H9 (cell line): Measurements from ENCODE around the gene CNNM3. TPM values are rescaled to one million over a fixed set of nuclear protein-coding genes. Genes with fewer than 3 reads are reported as not detected.

ENCODE experiments used
- DNase-seq: peaks from one replicate; pipeline ENCODE4 v3.0.0-alpha.2; 2017
- H2AFZ ChIP-seq: one replicate; pipeline ENCODE4 v1.6.1; 2013; ENCODE audit warnings: mild to moderate bottlenecking, low read length, control low read depth, moderate library complexity
- H2AK5ac ChIP-seq: 2 replicates; pipeline ENCODE4 v1.6.1; 2013; ENCODE audit warnings: low read length, control low read depth, mixed read lengths; ENCODE audit not compliant: insufficient read length
- H2BK120ac ChIP-seq: one replicate; pipeline ENCODE4 v1.6.1; 2013; ENCODE audit warnings: low read depth, mild to moderate bottlenecking, low read length, control low read depth, inconsistent platforms; ENCODE audit not compliant: poor library complexity, severe bottlenecking
- H2BK12ac ChIP-seq: 2 replicates; pipeline ENCODE4 v1.6.1; 2013; ENCODE audit warnings: low read length, control low read depth, mixed read lengths, low read depth; ENCODE audit not compliant: insufficient read length
- H2BK15ac ChIP-seq: 2 replicates; pipeline ENCODE4 v1.6.1; 2013; ENCODE audit warnings: low read depth, low read length, control low read depth
- H2BK20ac ChIP-seq: one replicate; pipeline ENCODE4 v1.6.1; 2013; ENCODE audit warnings: low read depth, mild to moderate bottlenecking, low read length, control low read depth, inconsistent platforms; ENCODE audit not compliant: poor library complexity, severe bottlenecking
- H2BK5ac ChIP-seq: 2 replicates; pipeline ENCODE4 v1.6.1; 2013; ENCODE audit warnings: low read length, control low read depth, mixed read lengths; ENCODE audit not compliant: insufficient read length
- H3K14ac ChIP-seq: 2 replicates; pipeline ENCODE4 v1.6.1; 2013; ENCODE audit warnings: low read length, control low read depth; ENCODE audit not compliant: insufficient read depth
- H3K18ac ChIP-seq: 2 replicates; pipeline ENCODE4 v1.6.1; 2013; ENCODE audit warnings: low read depth, mild to moderate bottlenecking, mixed read lengths, low read length, control low read depth; ENCODE audit not compliant: insufficient read length
- H3K23ac ChIP-seq: 2 replicates; pipeline ENCODE4 v1.6.1; 2013; ENCODE audit warnings: low read length, control low read depth, mixed read lengths, low read depth; ENCODE audit not compliant: insufficient read length
- H3K23me2 ChIP-seq: 2 replicates; pipeline ENCODE4 v1.6.1; 2013; ENCODE audit warnings: low read depth, mild to moderate bottlenecking, mixed read lengths, low read length, control low read depth; ENCODE audit not compliant: insufficient read length, poor library complexity, severe bottlenecking
- H3K27ac ChIP-seq: 2 replicates; pipeline ENCODE4 v1.5.1; 2013; ENCODE audit warnings: low read length, control low read depth, mixed read lengths, low read depth; ENCODE audit not compliant: insufficient read length
- H3K27me3 ChIP-seq: 2 replicates; pipeline ENCODE4 v1.6.1; 2013; ENCODE audit warnings: low read length, control low read depth, inconsistent platforms; ENCODE audit not compliant: insufficient read depth
- H3K4ac ChIP-seq: 2 replicates; pipeline ENCODE4 v1.6.1; 2013; ENCODE audit warnings: low read depth, mild to moderate bottlenecking, control low read depth, inconsistent platforms, low read length, moderate library complexity
- H3K4me1 ChIP-seq: 2 replicates; pipeline ENCODE4 v1.6.1; 2013; ENCODE audit warnings: low read length, control low read depth, inconsistent platforms; ENCODE audit not compliant: insufficient read depth
- H3K4me2 ChIP-seq: 2 replicates; pipeline ENCODE4 v1.6.1; 2013; ENCODE audit warnings: low read length, control low read depth, mixed read lengths; ENCODE audit not compliant: insufficient read length, insufficient read depth
- H3K56ac ChIP-seq: 2 replicates; pipeline ENCODE4 v1.6.1; 2013; ENCODE audit warnings: low read depth, mild to moderate bottlenecking, mixed read lengths, low read length, control low read depth; ENCODE audit not compliant: insufficient read length
- H3K79me1 ChIP-seq: 2 replicates; pipeline ENCODE4 v1.6.1; 2013; ENCODE audit warnings: low read depth, mild to moderate bottlenecking, moderate library complexity, low read length, control low read depth, inconsistent platforms; ENCODE audit not compliant: insufficient read depth, poor library complexity, severe bottlenecking
- H3K79me2 ChIP-seq: 2 replicates; pipeline ENCODE4 v1.6.1; 2013; ENCODE audit warnings: low read length, control low read depth, inconsistent platforms; ENCODE audit not compliant: insufficient read depth
- H3K9ac ChIP-seq: 2 replicates; pipeline ENCODE4 v1.6.1; 2013; ENCODE audit warnings: low read length, control low read depth, mixed read lengths; ENCODE audit not compliant: insufficient read length; ENCODE audit errors: extremely low read depth
- H3K9me3 ChIP-seq: one replicate; pipeline ENCODE4 v1.6.1; 2013; ENCODE audit warnings: low read depth, low read length, inconsistent platforms; ENCODE audit not compliant: control insufficient read depth
- H3T11ph ChIP-seq: one replicate; pipeline ENCODE4 v1.6.1; 2013; ENCODE audit warnings: mild to moderate bottlenecking, low read length, control low read depth, inconsistent platforms
- H4K20me1 ChIP-seq: one replicate; pipeline ENCODE4 v1.6.1; 2013; ENCODE audit not compliant: control insufficient read depth, insufficient read length, insufficient read depth
- H4K5ac ChIP-seq: 2 replicates; pipeline ENCODE4 v1.6.1; 2013; ENCODE audit warnings: low read depth, mild to moderate bottlenecking, mixed read lengths, low read length, control low read depth; ENCODE audit not compliant: insufficient read length
- H4K8ac ChIP-seq: replicated peaks from 2 replicates; pipeline ENCODE4 v1.6.1; 2013; ENCODE audit warnings: low read length, control low read depth, mixed read lengths, low read depth; ENCODE audit not compliant: insufficient read length
- H4K91ac ChIP-seq: 2 replicates; pipeline ENCODE4 v1.6.1; 2013; ENCODE audit warnings: low read depth, mild to moderate bottlenecking, moderate library complexity, mixed read lengths, low read length, control low read depth; ENCODE audit not compliant: insufficient read length
- H3K27ac Mint-ChIP-seq, 3 experiments: 2 replicates in 2 of 3; 3 replicates in 1 of 3; pipeline ENCODE4 v1.8.0; 2020 to 2021; ENCODE audit warnings: mixed read lengths in 3 of 3, mild to moderate bottlenecking in 1 of 3, moderate library complexity in 1 of 3
- H3K27me3 Mint-ChIP-seq: 2 replicates; pipeline ENCODE4 v1.8.0; 2021; ENCODE audit warnings: low read depth, mild to moderate bottlenecking, moderate library complexity, mixed read lengths
- H3K36me3 Mint-ChIP-seq, 3 experiments: 2 replicates in 2 of 3; 3 replicates in 1 of 3; pipeline ENCODE4 v1.8.0; 2020 to 2021; ENCODE audit warnings: low read depth in 3 of 3, mixed read lengths in 3 of 3; ENCODE audit not compliant: insufficient read depth in 1 of 3
- H3K4me1 Mint-ChIP-seq, 2 experiments: 2 replicates each; pipeline ENCODE4 v1.8.0; 2020; ENCODE audit warnings: mixed read lengths in 2 of 2
- H3K4me3 Mint-ChIP-seq, 2 experiments: 2 replicates in 1 of 2; 3 replicates in 1 of 2; pipeline ENCODE4 v1.8.0; 2020 to 2021; ENCODE audit warnings: mild to moderate bottlenecking in 2 of 2, mixed read lengths in 2 of 2, moderate library complexity in 1 of 2
- H3K9me3 Mint-ChIP-seq, 2 experiments: 2 replicates in 1 of 2; 3 replicates in 1 of 2; pipeline ENCODE4 v1.8.0; 2020; ENCODE audit warnings: mild to moderate bottlenecking in 2 of 2, mixed read lengths in 2 of 2, moderate library complexity in 1 of 2
- whole genome bisulfite sequencing: extraction: QIAGEN DNeasy Blood & Tissue Kit; methylation state at CpG from one replicate; pipeline ENCODE4 v1.1.7; 2013; ENCODE audit warnings: missing lambda C conversion rate, low lambda C conversion rate, mixed read lengths; ENCODE audit not compliant: insufficient read length; ENCODE audit errors: extremely low coverage; 5-methylcytosine and 5-hydroxymethylcytosine counted together
- total RNA-seq: library from RNA; stranded (reverse); gene quantifications from 2 replicates; pipeline ENCODE4 v1.2.1, GENCODE V29; 2021
- TF ChIP-seq, protein P1 (sequence below): fragments of 200-600 bp; sonication (generic); conservative IDR thresholded peaks from 3 replicates; pipeline ENCODE4 v1.8.0; 2021; ENCODE audit warnings: antibody characterized with exemption, mild to moderate bottlenecking

CNNM3 gene
- total RNA-seq, 1 experiment from 2014 or later: 25.0 TPM

DNA sequence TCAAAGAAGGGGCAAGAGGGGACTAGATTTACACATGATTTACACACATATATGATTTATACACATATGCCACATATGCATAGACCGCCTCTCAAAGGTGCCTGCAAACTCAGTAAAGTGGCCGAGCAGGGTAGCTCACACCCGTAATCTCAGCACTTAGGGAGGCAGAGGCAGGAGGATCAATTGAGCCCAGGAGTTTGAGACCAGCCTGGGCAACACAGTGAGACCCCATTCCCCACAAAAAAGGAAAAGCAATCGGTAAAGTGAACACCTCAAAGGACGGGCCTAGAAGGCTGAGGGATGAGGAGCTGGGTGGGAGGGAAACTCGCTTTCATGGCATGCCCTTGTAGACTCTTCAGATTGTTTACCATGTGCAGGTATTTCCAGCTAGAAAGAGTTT is 36.6 kb downstream of the CNNM3 start:
- no peaks in the 10 kb centered on the region for H3K27me3 ChIP-seq
- no peak overlapping the region for H4K5ac ChIP-seq
- H2AFZ ChIP-seq: no peak overlapping the region
- TF ChIP-seq, protein P1, sequence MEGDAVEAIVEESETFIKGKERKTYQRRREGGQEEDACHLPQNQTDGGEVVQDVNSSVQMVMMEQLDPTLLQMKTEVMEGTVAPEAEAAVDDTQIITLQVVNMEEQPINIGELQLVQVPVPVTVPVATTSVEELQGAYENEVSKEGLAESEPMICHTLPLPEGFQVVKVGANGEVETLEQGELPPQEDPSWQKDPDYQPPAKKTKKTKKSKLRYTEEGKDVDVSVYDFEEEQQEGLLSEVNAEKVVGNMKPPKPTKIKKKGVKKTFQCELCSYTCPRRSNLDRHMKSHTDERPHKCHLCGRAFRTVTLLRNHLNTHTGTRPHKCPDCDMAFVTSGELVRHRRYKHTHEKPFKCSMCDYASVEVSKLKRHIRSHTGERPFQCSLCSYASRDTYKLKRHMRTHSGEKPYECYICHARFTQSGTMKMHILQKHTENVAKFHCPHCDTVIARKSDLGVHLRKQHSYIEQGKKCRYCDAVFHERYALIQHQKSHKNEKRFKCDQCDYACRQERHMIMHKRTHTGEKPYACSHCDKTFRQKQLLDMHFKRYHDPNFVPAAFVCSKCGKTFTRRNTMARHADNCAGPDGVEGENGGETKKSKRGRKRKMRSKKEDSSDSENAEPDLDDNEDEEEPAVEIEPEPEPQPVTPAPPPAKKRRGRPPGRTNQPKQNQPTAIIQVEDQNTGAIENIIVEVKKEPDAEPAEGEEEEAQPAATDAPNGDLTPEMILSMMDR: no peak
- H3K4ac ChIP-seq: no peak overlapping the region
- no peak overlapping the region for H3K4me3 Mint-ChIP-seq
- no peak overlapping the region for H3K56ac ChIP-seq
- no peak overlapping the region for H3K9ac ChIP-seq
- H2BK20ac ChIP-seq: no peak overlapping the region
- H3K27ac Mint-ChIP-seq: no peak overlapping the region
- no peak overlapping the region for H2BK12ac ChIP-seq
- H2BK15ac ChIP-seq: no peak overlapping the region
- H3K18ac ChIP-seq: no peak overlapping the region
- H4K91ac ChIP-seq: no peak overlapping the region
- no CpG with 5 or more reads among the region's 6 CpGs for WGBS
- H4K20me1 ChIP-seq: peaks cover 2% of the 10 kb centered on the region
- peaks cover 3% of the 10 kb centered on the region for H3K23me2 ChIP-seq
- peaks cover 2% of the 10 kb centered on the region for H3K79me1 ChIP-seq
- H3K9me3 Mint-ChIP-seq: no peaks in the 10 kb centered on the region
- H3K4me2 ChIP-seq: no peak overlapping the region
- no peak overlapping the region for H2AK5ac ChIP-seq
- H3K27me3 Mint-ChIP-seq: no peaks in the 10 kb centered on the region; the same call in 1 of the 2 replicates
- no peaks in the 10 kb centered on the region for H3K4me1 ChIP-seq
- H2BK5ac ChIP-seq: no peak overlapping the region
- H3K9me3 ChIP-seq: no peaks in the 10 kb centered on the region
- no peak overlapping the region for H3K27ac ChIP-seq
- no peak overlapping the region for H2BK120ac ChIP-seq
- H3K79me2 ChIP-seq: peaks cover 2% of the 10 kb centered on the region; the same call in 1 of the 2 replicates
- H3K23ac ChIP-seq: no peak overlapping the region
- H3K36me3 Mint-ChIP-seq: peaks cover 17 to 60% (median 36%) of the 10 kb centered on the region in 3 experiments
- no peak for DNase-seq
- no peak overlapping the region for H3T11ph ChIP-seq
- peaks cover 11 to 12% of the 10 kb centered on the region in 2 experiments for H3K4me1 Mint-ChIP-seq
- H3K14ac ChIP-seq: no peak overlapping the region
- H4K8ac ChIP-seq: no peak overlapping the region
